B cell (primary cell): ENCODE data around the gene RCAN1.

Experiments used
- EZH2 ChIP-seq: IDR thresholded peaks from 2 replicates; pipeline ENCODE4 v1.6.1; 2012; ENCODE audit warnings: borderline replicate concordance, low read depth, mild to moderate bottlenecking, moderate library complexity, low read length; ENCODE audit not compliant: insufficient read depth, poor library complexity, severe bottlenecking
- TF ChIP-seq, protein P1 (sequence below): fragments of 200-600 bp; IDR thresholded peaks from one replicate; pipeline ENCODE4 v1.8.0; 2022; ENCODE audit warnings: antibody characterized with exemption, mild to moderate bottlenecking

DNA sequence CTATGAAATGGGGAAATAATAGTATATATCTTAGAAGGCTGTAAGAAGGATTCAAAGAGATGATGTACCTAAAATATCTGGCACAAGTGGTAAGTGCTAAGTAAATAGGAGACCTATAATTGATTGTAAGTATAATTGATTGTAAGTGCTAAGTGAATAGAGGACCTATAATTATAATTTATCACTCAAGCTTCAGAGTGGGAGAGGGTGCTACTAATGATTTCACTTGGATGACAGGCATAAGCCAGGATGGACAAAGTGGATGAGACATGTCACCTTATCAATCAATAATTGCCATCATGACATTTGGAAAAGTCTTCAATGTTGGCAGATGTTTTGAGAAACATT is 11.2 kb downstream of the RCAN1 start:
- TF ChIP-seq, protein P1, sequence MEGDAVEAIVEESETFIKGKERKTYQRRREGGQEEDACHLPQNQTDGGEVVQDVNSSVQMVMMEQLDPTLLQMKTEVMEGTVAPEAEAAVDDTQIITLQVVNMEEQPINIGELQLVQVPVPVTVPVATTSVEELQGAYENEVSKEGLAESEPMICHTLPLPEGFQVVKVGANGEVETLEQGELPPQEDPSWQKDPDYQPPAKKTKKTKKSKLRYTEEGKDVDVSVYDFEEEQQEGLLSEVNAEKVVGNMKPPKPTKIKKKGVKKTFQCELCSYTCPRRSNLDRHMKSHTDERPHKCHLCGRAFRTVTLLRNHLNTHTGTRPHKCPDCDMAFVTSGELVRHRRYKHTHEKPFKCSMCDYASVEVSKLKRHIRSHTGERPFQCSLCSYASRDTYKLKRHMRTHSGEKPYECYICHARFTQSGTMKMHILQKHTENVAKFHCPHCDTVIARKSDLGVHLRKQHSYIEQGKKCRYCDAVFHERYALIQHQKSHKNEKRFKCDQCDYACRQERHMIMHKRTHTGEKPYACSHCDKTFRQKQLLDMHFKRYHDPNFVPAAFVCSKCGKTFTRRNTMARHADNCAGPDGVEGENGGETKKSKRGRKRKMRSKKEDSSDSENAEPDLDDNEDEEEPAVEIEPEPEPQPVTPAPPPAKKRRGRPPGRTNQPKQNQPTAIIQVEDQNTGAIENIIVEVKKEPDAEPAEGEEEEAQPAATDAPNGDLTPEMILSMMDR, result no peak
- TF ChIP-seq EZH2, result no peak
